Body of pancreas (tissue), 4 donors: ENCODE measurements around the gene GRHL3.

Source experiments
- POLR2A ChIP-seq, 3 donors: fragments of 450-650 bp; IDR thresholded peaks; one replicate each; pipeline ENCODE4 v1.6.1; 2016; ENCODE audit warnings: antibody characterized with exemption in 3 of 3, mild to moderate bottlenecking in 2 of 3
- TF ChIP-seq, protein P1 (sequence below), 7 experiments: fragments of 450-650 bp in 4 of 7; fragments of 200-600 bp in 3 of 7; sonication (generic) in 3 of 7; IDR thresholded peaks; one replicate each; pipeline ENCODE4 v1.5.1; 2016 to 2019; ENCODE audit warnings: antibody characterized with exemption in 7 of 7

DNA sequence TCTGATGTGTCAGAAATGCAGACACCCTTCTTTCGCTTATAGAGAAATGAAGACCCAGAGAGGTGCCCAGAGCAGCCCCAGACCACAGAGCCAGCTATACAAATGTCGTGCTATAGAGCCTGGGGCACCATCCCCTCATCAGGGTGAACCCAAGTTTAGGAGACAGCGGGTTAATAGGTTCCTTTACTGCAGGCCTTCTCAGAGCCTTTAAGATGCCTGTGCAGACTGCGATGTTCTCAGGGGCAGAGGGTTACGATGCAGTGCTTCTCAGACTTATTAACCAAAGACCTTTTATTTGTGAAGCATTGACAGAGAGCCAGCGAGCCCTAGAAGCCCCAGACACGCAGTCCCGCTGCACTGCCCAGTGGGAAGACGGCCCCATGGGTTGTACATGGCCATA is 47.5 kb downstream of the GRHL3 start:
- TF ChIP-seq, protein P1, sequence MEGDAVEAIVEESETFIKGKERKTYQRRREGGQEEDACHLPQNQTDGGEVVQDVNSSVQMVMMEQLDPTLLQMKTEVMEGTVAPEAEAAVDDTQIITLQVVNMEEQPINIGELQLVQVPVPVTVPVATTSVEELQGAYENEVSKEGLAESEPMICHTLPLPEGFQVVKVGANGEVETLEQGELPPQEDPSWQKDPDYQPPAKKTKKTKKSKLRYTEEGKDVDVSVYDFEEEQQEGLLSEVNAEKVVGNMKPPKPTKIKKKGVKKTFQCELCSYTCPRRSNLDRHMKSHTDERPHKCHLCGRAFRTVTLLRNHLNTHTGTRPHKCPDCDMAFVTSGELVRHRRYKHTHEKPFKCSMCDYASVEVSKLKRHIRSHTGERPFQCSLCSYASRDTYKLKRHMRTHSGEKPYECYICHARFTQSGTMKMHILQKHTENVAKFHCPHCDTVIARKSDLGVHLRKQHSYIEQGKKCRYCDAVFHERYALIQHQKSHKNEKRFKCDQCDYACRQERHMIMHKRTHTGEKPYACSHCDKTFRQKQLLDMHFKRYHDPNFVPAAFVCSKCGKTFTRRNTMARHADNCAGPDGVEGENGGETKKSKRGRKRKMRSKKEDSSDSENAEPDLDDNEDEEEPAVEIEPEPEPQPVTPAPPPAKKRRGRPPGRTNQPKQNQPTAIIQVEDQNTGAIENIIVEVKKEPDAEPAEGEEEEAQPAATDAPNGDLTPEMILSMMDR (IDR thresholded peaks at IDR 0.05): no peak
- TF ChIP-seq POLR2A (IDR thresholded peaks at IDR 0.05): no peak
